Measurements from ENCODE around the gene LRFN2.

LRFN2 gene

GRCh38 chr6:40541556-40542174 is 45.5 kb downstream of the LRFN2 start:
- no peak for DNase-seq

- DNase-seq = no peak
These were observed 46.4 kb downstream of the LRFN2 start for GRCh38 chr6:40540790-40541189.

GRCh38 chr6:40539853-40540252 is 47.3 kb downstream of the LRFN2 start:
- DNase-seq = no peak

GRCh38 chr6:40538556-40538955 is 48.6 kb downstream of the LRFN2 start:
- no peak for DNase-seq

GRCh38 chr6:40537446-40537845 is 49.7 kb downstream of the LRFN2 start:
- DNase-seq = no peak

- no peak for DNase-seq
These were observed 50.7 kb downstream of the LRFN2 start for GRCh38 chr6:40536442-40536841.

- DNase-seq = no peak
These were observed 51.3 kb downstream of the LRFN2 start for GRCh38 chr6:40535819-40536380.

- DNase-seq = peak; percentile 64
These were observed 51.9 kb downstream of the LRFN2 start for GRCh38 chr6:40535110-40535818.

GRCh38 chr6:40532349-40533000 is 54.7 kb downstream of the LRFN2 start:
- DNase-seq = peak; percentile 50

GRCh38 chr6:40529919-40530318 is 57.2 kb downstream of the LRFN2 start:
- no peak for DNase-seq

- DNase-seq = no peak
These were observed 58.1 kb downstream of the LRFN2 start for GRCh38 chr6:40529040-40529439.

GRCh38 chr6:40528051-40528450 is 59.1 kb downstream of the LRFN2 start:
- DNase-seq = no peak

GRCh38 chr6:40526036-40526435 is 61.1 kb downstream of the LRFN2 start:
- no peak for DNase-seq

GRCh38 chr6:40524797-40525585 is 62.2 kb downstream of the LRFN2 start:
- no peak for DNase-seq

GRCh38 chr6:40523505-40524172 is 63.5 kb downstream of the LRFN2 start:
- DNase-seq = no peak

GRCh38 chr6:40521496-40521895 is 65.7 kb downstream of the LRFN2 start:
- no peak for DNase-seq

- DNase-seq = no peak
These were observed 66.5 kb downstream of the LRFN2 start for GRCh38 chr6:40520678-40521077.

- no peak for DNase-seq
These were observed 67.1 kb downstream of the LRFN2 start for GRCh38 chr6:40520084-40520483.

GRCh38 chr6:40517654-40518053 is 69.5 kb downstream of the LRFN2 start:
- DNase-seq = peak; percentile 34

- DNase-seq = no peak
These were observed 70.7 kb downstream of the LRFN2 start for GRCh38 chr6:40516429-40516828.

GRCh38 chr6:40512340-40512739 is 74.8 kb downstream of the LRFN2 start:
- no peak for DNase-seq

- DNase-seq = no peak
These were observed 75.3 kb downstream of the LRFN2 start for GRCh38 chr6:40511884-40512283.

All from eye (tissue), 1 donor.